ENCODE measurements around the gene YEATS2.

- no peak for TF ChIP-seq POLR2A (IDR thresholded peaks at IDR 0.05; ENCODE audit: low read length)
- TF ChIP-seq GATA1 (IDR thresholded peaks at IDR 0.05; ENCODE audit: low read depth, low read length), result no peak
Observed at GRCh38 chr3:183718012-183718411, 20.4 kb downstream of the YEATS2 start.
